T-helper 1 cell treated with Interleukin-12 subunit alpha and Interleukin-12 subunit beta and Interleukin-4 antibody, amounts not matched to agents 30 ng/mL and 1 ng/mL, for 36 hours (primary cell): Measurements from ENCODE around the gene CD4. TPM values are rescaled to one million over a fixed set of nuclear protein-coding genes. Genes with fewer than 3 reads are reported as not detected.

Experiments
- intact Hi-C: fragments of 100-400 bp; cut with micrococcal nuclease; formaldehyde crosslinking; loops from one replicate; pipeline ENCODE4 v1.15.1; 2024
- total RNA-seq: library from RNA; stranded (reverse); gene quantifications from 2 replicates; pipeline ENCODE4 v1.2.3, GENCODE V29; 2022

CD4 gene
- total RNA-seq, 1 donor from 2014 or later: 274 TPM

- intact Hi-C loops: no loop called here
Observed at GRCh38 chr12:6826125-6826733, 36.9 kb downstream of the CD4 start.

GRCh38 chr12:6826734-6827436, 37.6 kb downstream of the CD4 start:
- intact Hi-C loops: no loop called here

GRCh38 chr12:6827437-6827911, 38.1 kb downstream of the CD4 start:
- intact Hi-C loops: no loop called here

GRCh38 chr12:6827982-6828780, 38.9 kb downstream of the CD4 start, which contains the start of gene P3H3:
Gene P3H3, plus strand, starts transcription at chr12:6828407. Its CDS starts 34 bp downstream, at chr12:6828441.
- intact Hi-C loops: loop anchor here (2.0 kb wide), 1 partner anchor 259 kb away; the partner anchor contains the start of gene NOP2

- intact Hi-C loops: loop anchor here (2.0 kb wide), 1 partner anchor 260 kb away; the partner anchor contains the start of gene NOP2
Observed at GRCh38 chr12:6828781-6829535, 39.6 kb downstream of the CD4 start.

GRCh38 chr12:6829536-6830220, 40.4 kb downstream of the CD4 start:
- intact Hi-C loops: loop anchor here (2.0 kb wide), 1 partner anchor 261 kb away; the partner anchor contains the start of gene NOP2

- intact Hi-C loops: no loop called here
Observed at GRCh38 chr12:6830286-6830890, 41.1 kb downstream of the CD4 start.

GRCh38 chr12:6830999-6831398, 41.7 kb downstream of the CD4 start:
- intact Hi-C loops: no loop called here

GRCh38 chr12:6831450-6831995, 42.2 kb downstream of the CD4 start:
- intact Hi-C loops: no loop called here

- intact Hi-C loops: no loop called here
Observed at GRCh38 chr12:6832125-6832524, 42.8 kb downstream of the CD4 start.

- intact Hi-C loops: no loop called here
Observed at GRCh38 chr12:6833189-6833890, 44.0 kb downstream of the CD4 start.

- intact Hi-C loops: loop anchor here (2.0 kb wide), 1 partner anchor 145 kb away; the partner anchor contains the start of gene ZNF384
Observed at GRCh38 chr12:6834254-6834653, 44.9 kb downstream of the CD4 start.

GRCh38 chr12:6834873-6835272, 45.5 kb downstream of the CD4 start:
- intact Hi-C loops: loop anchor here (1.0 to 2.0 kb wide), 4 partner anchors 16 to 218 kb away; partner anchors contain the start of genes CDCA3, MLF2 and ZNF384

GRCh38 chr12:6836851-6837250, 47.5 kb downstream of the CD4 start:
- intact Hi-C loops: no loop called here

- intact Hi-C loops: no loop called here
Observed at GRCh38 chr12:6837370-6838060, 48.2 kb downstream of the CD4 start.

GRCh38 chr12:6838854-6839253, 49.5 kb downstream of the CD4 start:
- intact Hi-C loops: no loop called here

- intact Hi-C loops: no loop called here
Observed at GRCh38 chr12:6839482-6840201, 50.3 kb downstream of the CD4 start.

- intact Hi-C loops: no loop called here
Observed at GRCh38 chr12:6840330-6840729, 51.0 kb downstream of the CD4 start.
